MM.1S (cell line): ENCODE results near the gene IP6K1.

ENCODE experiments used
- DNase-seq: peaks from one replicate; pipeline ENCODE4 v3.0.0-alpha.2; 2015
- H2AFZ ChIP-seq: fragments of 300-600 bp; sonication (generic); 2 replicates; pipeline ENCODE4 v1.6.0; 2016; ENCODE audit warnings: antibody characterized with exemption, low read length
- H3F3A ChIP-seq: fragments of 300-600 bp; sonication (generic); 2 replicates; pipeline ENCODE4 v1.6.1; 2016; ENCODE audit warnings: mild to moderate bottlenecking, antibody characterized with exemption, low read length, moderate library complexity, mixed read lengths; ENCODE audit not compliant: insufficient read depth
- H3K27ac ChIP-seq: fragments of 300-600 bp; sonication (generic); 2 replicates; pipeline ENCODE4 v1.5.1; 2016; ENCODE audit warnings: mild to moderate bottlenecking, low read length
- H3K27me3 ChIP-seq: fragments of 300-600 bp; sonication (generic); replicated peaks from 2 replicates; pipeline ENCODE4 v1.6.0; 2016; ENCODE audit warnings: low read length; ENCODE audit not compliant: insufficient read depth
- H3K36me3 ChIP-seq: fragments of 300-600 bp; sonication (generic); replicated peaks from 2 replicates; pipeline ENCODE4 v1.6.1; 2016; ENCODE audit warnings: mild to moderate bottlenecking, low read length, mixed read lengths; ENCODE audit not compliant: insufficient read depth
- H3K4me1 ChIP-seq: fragments of 300-600 bp; sonication (generic); 2 replicates; pipeline ENCODE4 v1.6.1; 2016; ENCODE audit warnings: low read length, mixed read lengths
- H3K4me2 ChIP-seq: fragments of 300-600 bp; sonication (generic); 2 replicates; pipeline ENCODE4 v1.6.0; 2016; ENCODE audit warnings: low read depth, low read length
- H3K4me3 ChIP-seq: fragments of 300-600 bp; sonication (generic); 2 replicates; pipeline ENCODE4 v1.5.1; 2016; ENCODE audit warnings: low read length, mixed read lengths
- H3K79me2 ChIP-seq: fragments of 300-600 bp; sonication (generic); 2 replicates; pipeline ENCODE4 v1.6.1; 2016; ENCODE audit warnings: mixed run types, low read length, mixed read lengths
- H3K9ac ChIP-seq: fragments of 300-600 bp; sonication (generic); 2 replicates; pipeline ENCODE4 v1.6.1; 2016; ENCODE audit warnings: low read length, mixed read lengths
- H3K9me2 ChIP-seq: fragments of 300-600 bp; sonication (generic); replicated peaks from 2 replicates; pipeline ENCODE4 v1.6.1; 2016; ENCODE audit warnings: mild to moderate bottlenecking, low read length, mixed read lengths; ENCODE audit not compliant: insufficient read depth
- H3K9me3 ChIP-seq: fragments of 300-600 bp; sonication (generic); replicated peaks from 2 replicates; pipeline ENCODE4 v1.6.1; 2016; ENCODE audit warnings: mild to moderate bottlenecking, low read length, mixed read lengths; ENCODE audit not compliant: insufficient read depth
- H4K20me1 ChIP-seq: fragments of 300-600 bp; sonication (generic); 2 replicates; pipeline ENCODE4 v1.6.1; 2016; ENCODE audit warnings: mild to moderate bottlenecking, low read length, moderate library complexity, mixed read lengths; ENCODE audit not compliant: insufficient read depth
- CTCF ChIP-seq: fragments of 300-600 bp; sonication (generic); IDR thresholded peaks from 2 replicates; pipeline ENCODE4 v1.5.1; 2016; ENCODE audit warnings: antibody characterized with exemption, low read length, mixed read lengths
- EZH2 ChIP-seq: fragments of 300-600 bp; sonication (generic); optimal IDR thresholded peaks from 2 replicates; pipeline ENCODE3; 2017; ENCODE audit warnings: low read depth, mild to moderate bottlenecking, antibody characterized with exemption, low read length, mixed read lengths
- EZH2phosphoT487 ChIP-seq: fragments of 300-600 bp; sonication (generic); IDR thresholded peaks from 2 replicates; pipeline ENCODE4 v1.6.1; 2018; ENCODE audit warnings: antibody characterized with exemption, low read length

IP6K1 gene

GRCh38 chr3:49761661-49762060 lies 24.7 kb downstream of the IP6K1 start:
- H3K27ac ChIP-seq, result no peak overlapping the region
- no peak overlapping the region for H2AFZ ChIP-seq
- H3K9me3 ChIP-seq, result no peaks in the 10 kb centered on the region
- no peaks in the 10 kb centered on the region; the same call in 1 of the 2 replicates for H3K36me3 ChIP-seq
- H4K20me1 ChIP-seq, result peaks cover 9% of the 10 kb centered on the region; the same call in 1 of the 2 replicates
- no peaks in the 10 kb centered on the region for H3K27me3 ChIP-seq
- no peak for TF ChIP-seq CTCF
- TF ChIP-seq EZH2, result no peak
- TF ChIP-seq EZH2phosphoT487, result no peak
- H3K9ac ChIP-seq, result no peak overlapping the region
- DNase-seq, result no peak
- H3F3A ChIP-seq, result no peaks in the 10 kb centered on the region
- H3K9me2 ChIP-seq, result no peaks in the 10 kb centered on the region
- no peaks in the 10 kb centered on the region for H3K4me1 ChIP-seq
- H3K79me2 ChIP-seq, result peaks cover 72% of the 10 kb centered on the region
- H3K4me3 ChIP-seq, result no peak overlapping the region
- H3K4me2 ChIP-seq, result no peak overlapping the region

GRCh38 chr3:49759226-49759625 lies 27.1 kb downstream of the IP6K1 start:
- no peak for DNase-seq
- Histone ChIP-seq H3K36me3 (no peaks in the 10 kb centered on the region; the same call in 1 of the 2 replicates), H3K4me3 (no peak overlapping the region), H3K27me3 (no peaks in the 10 kb centered on the region), H3K79me2 (peaks cover 80% of the 10 kb centered on the region), H3K9me2 (no peaks in the 10 kb centered on the region), H2AFZ (no peak overlapping the region), H3K9ac (no peak overlapping the region), H4K20me1 (peaks cover 16% of the 10 kb centered on the region; the same call in 1 of the 2 replicates), H3F3A (no peaks in the 10 kb centered on the region), H3K4me2 (no peak overlapping the region), H3K27ac (no peak overlapping the region), H3K9me3 (no peaks in the 10 kb centered on the region), H3K4me1 (no peaks in the 10 kb centered on the region)
- TF ChIP-seq EZH2phosphoT487 (no peak), CTCF (no peak), EZH2 (no peak)

- no peak for DNase-seq
- no peak overlapping the region for H3K4me3 ChIP-seq
- no peaks in the 10 kb centered on the region for H3K4me1 ChIP-seq
- no peaks in the 10 kb centered on the region for H3F3A ChIP-seq
- H3K4me2 ChIP-seq, result no peak overlapping the region
- no peaks in the 10 kb centered on the region; the same call in 1 of the 2 replicates for H3K36me3 ChIP-seq
- H4K20me1 ChIP-seq, result peaks cover 16% of the 10 kb centered on the region; the same call in 1 of the 2 replicates
- H3K9me2 ChIP-seq, result no peaks in the 10 kb centered on the region
- H3K27me3 ChIP-seq, result no peaks in the 10 kb centered on the region
- no peak overlapping the region for H3K27ac ChIP-seq
- no peak overlapping the region for H2AFZ ChIP-seq
- H3K79me2 ChIP-seq, result peaks cover 88% of the 10 kb centered on the region
- H3K9ac ChIP-seq, result no peak overlapping the region
- no peak for TF ChIP-seq CTCF
- no peak for TF ChIP-seq EZH2phosphoT487
- TF ChIP-seq EZH2, result no peak
- H3K9me3 ChIP-seq, result no peaks in the 10 kb centered on the region
Observed at GRCh38 chr3:49757197-49757596, 29.1 kb downstream of the IP6K1 start.
